ENCODE measurements around the gene KBTBD13.

DNA sequence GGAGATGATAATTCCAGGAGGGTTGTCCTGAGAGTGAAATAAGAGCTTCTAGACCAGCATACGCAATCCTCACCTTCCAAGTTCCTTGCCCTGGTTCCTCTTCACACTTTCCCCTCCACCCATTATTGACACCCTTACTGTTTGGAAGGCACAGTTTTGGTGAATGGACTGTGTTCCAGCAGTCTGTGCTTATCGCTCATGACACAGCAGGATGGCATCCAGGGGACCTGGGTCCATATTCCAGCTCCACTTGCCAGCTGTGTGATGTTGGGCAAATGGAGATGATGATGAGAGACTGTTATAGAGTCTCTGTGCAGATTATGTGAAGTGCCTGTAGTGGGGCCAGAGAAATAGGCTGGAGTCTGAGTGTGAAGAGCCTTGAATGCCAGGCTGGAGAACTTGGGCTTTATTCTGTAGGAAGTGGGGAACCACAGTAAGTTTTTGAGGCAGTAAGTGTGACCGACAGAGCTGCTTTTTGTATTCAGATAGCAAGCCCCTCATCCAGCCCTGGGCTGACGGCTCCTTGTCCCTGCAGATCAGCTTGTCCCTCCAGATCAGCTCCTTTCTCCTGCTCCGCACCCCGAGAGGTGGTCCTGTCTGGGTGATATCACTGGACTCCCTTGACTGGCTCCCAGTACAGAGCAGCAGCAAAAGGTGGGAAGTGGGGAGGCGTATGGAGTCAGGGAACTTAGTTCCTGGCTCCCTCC lies 8.1 kb downstream of the KBTBD13 start:
- TF ChIP-seq, protein P1, sequence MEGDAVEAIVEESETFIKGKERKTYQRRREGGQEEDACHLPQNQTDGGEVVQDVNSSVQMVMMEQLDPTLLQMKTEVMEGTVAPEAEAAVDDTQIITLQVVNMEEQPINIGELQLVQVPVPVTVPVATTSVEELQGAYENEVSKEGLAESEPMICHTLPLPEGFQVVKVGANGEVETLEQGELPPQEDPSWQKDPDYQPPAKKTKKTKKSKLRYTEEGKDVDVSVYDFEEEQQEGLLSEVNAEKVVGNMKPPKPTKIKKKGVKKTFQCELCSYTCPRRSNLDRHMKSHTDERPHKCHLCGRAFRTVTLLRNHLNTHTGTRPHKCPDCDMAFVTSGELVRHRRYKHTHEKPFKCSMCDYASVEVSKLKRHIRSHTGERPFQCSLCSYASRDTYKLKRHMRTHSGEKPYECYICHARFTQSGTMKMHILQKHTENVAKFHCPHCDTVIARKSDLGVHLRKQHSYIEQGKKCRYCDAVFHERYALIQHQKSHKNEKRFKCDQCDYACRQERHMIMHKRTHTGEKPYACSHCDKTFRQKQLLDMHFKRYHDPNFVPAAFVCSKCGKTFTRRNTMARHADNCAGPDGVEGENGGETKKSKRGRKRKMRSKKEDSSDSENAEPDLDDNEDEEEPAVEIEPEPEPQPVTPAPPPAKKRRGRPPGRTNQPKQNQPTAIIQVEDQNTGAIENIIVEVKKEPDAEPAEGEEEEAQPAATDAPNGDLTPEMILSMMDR (IDR thresholded peaks at IDR 0.05) = no peak
- TF ChIP-seq EZH2phosphoT487 (IDR thresholded peaks at IDR 0.05) = no peak
- TF ChIP-seq EZH2 (IDR thresholded peaks at IDR 0.05) = no peak

Data from neural progenitor cell (in vitro differentiated cells).